ENCODE results near the gene ELK3.
"Not testable (repeated sequence)": the region's sequence is repeated elsewhere in the genome, so short reads cannot be mapped to it uniquely, and the experiment has no call there.

The ELK3 gene

GRCh38 chr12:96300064-96300463 is 105.9 kb downstream of the ELK3 start:
- no peak for DNase-seq (ENCODE audit: extremely low read depth in 1 of 2, low read depth in 1 of 2)

- no peak for DNase-seq (ENCODE audit: extremely low read depth in 1 of 2, low read depth in 1 of 2)
Measured at GRCh38 chr12:96301732-96302131, 107.6 kb downstream of the ELK3 start.

- no peak for DNase-seq (ENCODE audit: extremely low read depth in 1 of 2, low read depth in 1 of 2)
Measured at GRCh38 chr12:96302687-96303310, 108.6 kb downstream of the ELK3 start.

- DNase-seq (ENCODE audit: extremely low read depth in 1 of 2, low read depth in 1 of 2), result no peak
Measured at GRCh38 chr12:96303653-96304052, 109.5 kb downstream of the ELK3 start.

- DNase-seq (ENCODE audit: extremely low read depth in 1 of 2, low read depth in 1 of 2), result no peak
Measured at GRCh38 chr12:96305665-96306064, 111.5 kb downstream of the ELK3 start.

- DNase-seq (ENCODE audit: extremely low read depth in 1 of 2, low read depth in 1 of 2), result no peak
Measured at GRCh38 chr12:96308881-96309280, 114.7 kb downstream of the ELK3 start.

- DNase-seq (ENCODE audit: extremely low read depth in 1 of 2, low read depth in 1 of 2), result no peak
Measured at GRCh38 chr12:96310067-96310466, 115.9 kb downstream of the ELK3 start.

- DNase-seq (ENCODE audit: extremely low read depth in 1 of 2, low read depth in 1 of 2), result no peak
Measured at GRCh38 chr12:96311191-96311590, 117.0 kb downstream of the ELK3 start.

GRCh38 chr12:96313606-96314005 is 119.4 kb downstream of the ELK3 start:
- no peak for DNase-seq (ENCODE audit: extremely low read depth in 1 of 2, low read depth in 1 of 2)

- no peak for DNase-seq (ENCODE audit: extremely low read depth in 1 of 2, low read depth in 1 of 2)
Measured at GRCh38 chr12:96314723-96315122, 120.5 kb downstream of the ELK3 start.

- not testable (repeated sequence) for DNase-seq (ENCODE audit: extremely low read depth in 1 of 2, low read depth in 1 of 2)
Measured at GRCh38 chr12:96315741-96316481, 121.7 kb downstream of the ELK3 start.

GRCh38 chr12:96317801-96318200 is 123.6 kb downstream of the ELK3 start:
- DNase-seq (ENCODE audit: extremely low read depth in 1 of 2, low read depth in 1 of 2), result not testable (repeated sequence)

All from stimulated activated CD8-positive, alpha-beta memory T cell treated with anti-CD3 and anti-CD28 coated beads, Interleukin-7, amount 100 ng/mL, for 48 hours (primary cell).